GM18505 (cell line): ENCODE data around the gene BRCC3.

Experiments used
- ATAC-seq: cut with Tn5 transposase; IDR thresholded peaks from one replicate; pipeline ENCODE4 v1.9.1; 2021; ENCODE audit not compliant: unreplicated experiment
- POLR2A ChIP-seq: IDR thresholded peaks from 4 replicates; pipeline ENCODE4 v1.6.1; 2011; ENCODE audit warnings: borderline replicate concordance; ENCODE audit not compliant: insufficient read depth, insufficient read length; ENCODE audit errors: extremely low read depth

Gene BRCC3

GRCh38 chrX:155070975-155071693, at the start of gene BRCC3, which contains the start of the genes CMC4 and MTCP1:
TSS of gene BRCC3 (plus strand) at chrX:155071508. CDS start at chrX:155071528, 20 bp downstream.
TSS of gene CMC4 (minus strand) at chrX:155071136. CDS start at chrX:155064023, 7,113 bp downstream.
TSS of gene MTCP1 (minus strand) at chrX:155071136. CDS start at chrX:155066010, 5,126 bp downstream.
- peak; percentile 84 for ATAC-seq
- peak; percentile 71 for TF ChIP-seq POLR2A

GRCh38 chrX:155022585-155022984, 48.7 kb upstream of the BRCC3 start, which contains the start of gene F8:
TSS of gene F8 (minus strand) at chrX:155022723. CDS start at chrX:155022552, 171 bp downstream.
- no peak for ATAC-seq
- no peak for TF ChIP-seq POLR2A

GRCh38 chrX:155023907-155024833, 47.1 kb upstream of the BRCC3 start:
- no peak for ATAC-seq
- TF ChIP-seq POLR2A = no peak

GRCh38 chrX:155026420-155026726, 44.9 kb upstream of the BRCC3 start:
- no peak for TF ChIP-seq POLR2A
- ATAC-seq = no peak

GRCh38 chrX:155026727-155027508, 44.4 kb upstream of the BRCC3 start, which contains the start of gene FUNDC2:
TSS of gene FUNDC2 (plus strand) at chrX:155026844. CDS start at chrX:155026939, 95 bp downstream.
- peak; percentile 86 for ATAC-seq
- TF ChIP-seq POLR2A = peak; percentile 74

- no peak for ATAC-seq
- no peak for TF ChIP-seq POLR2A
Observed at GRCh38 chrX:155027509-155028066, 43.7 kb upstream of the BRCC3 start.

- no peak for TF ChIP-seq POLR2A
- ATAC-seq = no peak
Observed at GRCh38 chrX:155028129-155028528, 43.2 kb upstream of the BRCC3 start.

GRCh38 chrX:155028877-155029291, 42.4 kb upstream of the BRCC3 start:
- ATAC-seq = no peak
- TF ChIP-seq POLR2A = no peak

GRCh38 chrX:155031657-155032056, 39.7 kb upstream of the BRCC3 start:
- ATAC-seq = no peak
- TF ChIP-seq POLR2A = no peak

GRCh38 chrX:155035688-155036087, 35.6 kb upstream of the BRCC3 start:
- no peak for ATAC-seq
- TF ChIP-seq POLR2A = no peak

- no peak for ATAC-seq
- TF ChIP-seq POLR2A = no peak
Observed at GRCh38 chrX:155046129-155046810, 25.0 kb upstream of the BRCC3 start.
